Subcutaneous adipose tissue (tissue), 4 donors: ENCODE data around the gene C17orf50. TPM values are rescaled to one million over a fixed set of nuclear protein-coding genes. Genes with fewer than 3 reads are reported as not detected.

Experiments used
- total RNA-seq, 4 donors: library from RNA; depleted of rRNA; stranded (reverse); fragments of >200 nt; gene quantifications; one replicate each; pipeline ENCODE4 v1.1.0, GENCODE V29; 2016
- TF ChIP-seq, protein P1 (sequence below): fragments of 450-650 bp; IDR thresholded peaks from one replicate; pipeline ENCODE4 v1.5.1; 2016; ENCODE audit warnings: low read depth, mild to moderate bottlenecking, control low read depth, antibody characterized with exemption, moderate library complexity

The C17orf50 gene
- total RNA-seq, 4 donors from 2014 or later = not detected

DNA sequence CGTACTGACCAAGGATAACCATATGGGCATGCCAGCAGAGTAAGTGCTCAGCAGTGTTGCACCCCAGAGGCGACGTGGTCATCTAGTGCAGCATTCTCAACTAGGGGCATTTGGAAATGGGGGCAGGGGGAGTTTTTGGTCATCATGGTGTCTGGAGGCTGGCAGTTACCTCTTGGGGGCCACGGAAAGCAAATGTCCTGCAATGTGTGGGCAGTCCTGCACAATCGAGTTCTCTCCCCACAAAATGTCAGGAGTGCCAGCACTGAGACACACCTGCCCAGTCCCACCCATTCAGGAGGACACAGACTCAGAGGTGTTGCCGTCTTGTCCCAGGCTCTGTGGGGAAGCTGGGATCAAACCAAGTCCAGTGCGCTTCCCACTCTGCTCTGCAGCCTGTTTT is 26.3 kb upstream of the C17orf50 start:
- TF ChIP-seq, protein P1, sequence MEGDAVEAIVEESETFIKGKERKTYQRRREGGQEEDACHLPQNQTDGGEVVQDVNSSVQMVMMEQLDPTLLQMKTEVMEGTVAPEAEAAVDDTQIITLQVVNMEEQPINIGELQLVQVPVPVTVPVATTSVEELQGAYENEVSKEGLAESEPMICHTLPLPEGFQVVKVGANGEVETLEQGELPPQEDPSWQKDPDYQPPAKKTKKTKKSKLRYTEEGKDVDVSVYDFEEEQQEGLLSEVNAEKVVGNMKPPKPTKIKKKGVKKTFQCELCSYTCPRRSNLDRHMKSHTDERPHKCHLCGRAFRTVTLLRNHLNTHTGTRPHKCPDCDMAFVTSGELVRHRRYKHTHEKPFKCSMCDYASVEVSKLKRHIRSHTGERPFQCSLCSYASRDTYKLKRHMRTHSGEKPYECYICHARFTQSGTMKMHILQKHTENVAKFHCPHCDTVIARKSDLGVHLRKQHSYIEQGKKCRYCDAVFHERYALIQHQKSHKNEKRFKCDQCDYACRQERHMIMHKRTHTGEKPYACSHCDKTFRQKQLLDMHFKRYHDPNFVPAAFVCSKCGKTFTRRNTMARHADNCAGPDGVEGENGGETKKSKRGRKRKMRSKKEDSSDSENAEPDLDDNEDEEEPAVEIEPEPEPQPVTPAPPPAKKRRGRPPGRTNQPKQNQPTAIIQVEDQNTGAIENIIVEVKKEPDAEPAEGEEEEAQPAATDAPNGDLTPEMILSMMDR = no peak

DNA sequence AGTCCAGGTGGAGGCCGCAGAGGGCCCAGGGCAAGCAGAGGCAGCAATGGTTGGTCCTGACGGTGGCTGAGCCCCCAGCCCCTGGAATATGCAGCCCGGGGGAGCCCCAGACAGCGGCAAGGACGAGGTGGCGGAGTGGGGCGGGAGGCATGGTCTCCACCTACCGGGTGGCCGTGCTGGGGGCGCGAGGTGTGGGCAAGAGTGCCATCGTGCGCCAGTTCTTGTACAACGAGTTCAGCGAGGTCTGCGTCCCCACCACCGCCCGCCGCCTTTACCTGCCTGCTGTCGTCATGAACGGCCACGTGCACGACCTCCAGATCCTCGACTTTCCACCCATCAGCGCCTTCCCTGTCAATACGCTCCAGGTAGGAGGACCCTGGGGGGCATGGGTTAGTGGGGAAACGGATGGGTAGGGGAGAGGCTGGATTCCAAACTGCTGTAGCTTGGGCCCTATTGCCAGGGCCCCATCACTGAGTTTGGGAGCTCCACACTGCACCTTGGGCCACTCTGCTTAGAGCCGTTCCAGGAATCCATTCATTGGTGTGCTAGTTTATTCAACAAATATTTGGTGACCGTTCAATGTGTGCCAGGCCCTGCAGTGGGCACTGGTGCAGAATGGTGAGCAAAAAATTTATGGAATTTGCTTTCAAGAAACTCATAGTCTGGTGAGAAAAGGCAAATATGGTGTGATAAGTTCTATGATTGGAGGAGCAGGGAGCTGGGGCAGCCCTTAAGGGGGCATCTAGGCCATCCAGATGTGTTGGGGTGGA is 25.5 kb upstream of the C17orf50 start:
- TF ChIP-seq, protein P1 = no peak

DNA sequence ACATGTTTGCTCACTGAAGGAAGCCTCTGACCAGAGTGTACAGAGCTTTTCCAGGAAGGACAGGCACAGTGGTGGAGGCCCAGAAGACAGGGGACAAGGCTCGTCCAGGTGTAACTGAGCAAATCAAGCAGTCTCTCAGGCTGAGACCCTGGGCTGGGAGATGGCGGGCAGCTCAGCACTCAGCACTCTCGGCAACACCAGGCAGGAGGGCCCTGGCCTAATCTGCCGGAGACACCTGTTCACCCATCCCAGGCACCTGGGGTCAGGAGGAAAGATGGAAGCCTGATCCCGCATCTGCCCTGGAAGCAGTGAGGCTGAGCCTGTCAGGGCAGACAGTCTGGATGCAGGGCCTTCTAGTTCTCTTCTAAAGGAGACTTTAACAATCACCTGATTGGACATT is 24.5 kb upstream of the C17orf50 start:
- TF ChIP-seq, protein P1 = no peak

DNA sequence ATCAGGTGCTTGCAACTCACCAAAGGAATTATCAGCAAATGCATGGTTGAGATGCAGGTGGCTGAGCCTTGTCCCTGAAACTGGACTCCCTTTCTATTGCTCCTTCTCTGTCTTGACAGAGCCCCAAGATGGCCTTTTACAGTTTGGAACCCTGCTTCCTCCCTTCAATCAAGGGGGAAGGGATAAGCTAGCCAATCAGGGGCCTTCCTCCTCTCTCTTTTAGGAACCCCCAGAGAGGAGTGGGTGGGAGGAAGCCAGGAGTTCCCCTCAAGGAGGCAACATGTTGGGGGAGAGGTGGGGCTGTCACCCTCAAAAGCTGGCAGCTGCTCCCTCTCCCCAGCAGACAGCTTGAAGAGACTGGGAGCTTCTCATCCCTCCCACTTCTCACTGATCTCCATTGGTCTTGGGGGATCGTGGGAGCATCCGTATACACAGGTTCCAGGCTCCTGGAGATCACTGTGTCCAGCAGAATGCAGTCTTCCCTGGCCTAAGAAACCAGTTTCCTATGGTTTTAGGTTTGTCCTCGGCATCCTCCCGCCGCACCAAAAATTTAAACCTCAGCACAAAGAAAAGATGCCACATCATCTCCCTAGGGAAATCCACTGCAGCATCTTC is 22.1 kb upstream of the C17orf50 start:
- TF ChIP-seq, protein P1 = no peak

DNA sequence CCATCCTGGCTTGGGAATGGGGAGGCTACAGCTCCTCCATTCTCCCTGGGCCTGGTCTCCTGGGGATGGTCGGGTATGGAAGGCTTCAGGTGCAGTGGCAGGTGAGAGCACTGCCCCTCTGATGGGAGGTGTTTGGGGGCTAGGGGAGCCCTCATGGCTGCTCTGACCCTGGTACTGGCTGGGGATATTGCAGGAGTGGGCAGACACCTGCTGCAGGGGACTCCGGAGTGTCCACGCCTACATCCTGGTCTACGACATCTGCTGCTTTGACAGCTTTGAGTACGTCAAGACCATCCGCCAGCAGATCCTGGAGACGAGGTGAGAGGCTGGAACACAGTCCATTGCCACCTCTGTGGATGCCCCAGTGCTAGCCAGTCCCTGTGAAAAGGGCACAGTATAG is 20.5 kb upstream of the C17orf50 start:
- TF ChIP-seq, protein P1 = no peak

DNA sequence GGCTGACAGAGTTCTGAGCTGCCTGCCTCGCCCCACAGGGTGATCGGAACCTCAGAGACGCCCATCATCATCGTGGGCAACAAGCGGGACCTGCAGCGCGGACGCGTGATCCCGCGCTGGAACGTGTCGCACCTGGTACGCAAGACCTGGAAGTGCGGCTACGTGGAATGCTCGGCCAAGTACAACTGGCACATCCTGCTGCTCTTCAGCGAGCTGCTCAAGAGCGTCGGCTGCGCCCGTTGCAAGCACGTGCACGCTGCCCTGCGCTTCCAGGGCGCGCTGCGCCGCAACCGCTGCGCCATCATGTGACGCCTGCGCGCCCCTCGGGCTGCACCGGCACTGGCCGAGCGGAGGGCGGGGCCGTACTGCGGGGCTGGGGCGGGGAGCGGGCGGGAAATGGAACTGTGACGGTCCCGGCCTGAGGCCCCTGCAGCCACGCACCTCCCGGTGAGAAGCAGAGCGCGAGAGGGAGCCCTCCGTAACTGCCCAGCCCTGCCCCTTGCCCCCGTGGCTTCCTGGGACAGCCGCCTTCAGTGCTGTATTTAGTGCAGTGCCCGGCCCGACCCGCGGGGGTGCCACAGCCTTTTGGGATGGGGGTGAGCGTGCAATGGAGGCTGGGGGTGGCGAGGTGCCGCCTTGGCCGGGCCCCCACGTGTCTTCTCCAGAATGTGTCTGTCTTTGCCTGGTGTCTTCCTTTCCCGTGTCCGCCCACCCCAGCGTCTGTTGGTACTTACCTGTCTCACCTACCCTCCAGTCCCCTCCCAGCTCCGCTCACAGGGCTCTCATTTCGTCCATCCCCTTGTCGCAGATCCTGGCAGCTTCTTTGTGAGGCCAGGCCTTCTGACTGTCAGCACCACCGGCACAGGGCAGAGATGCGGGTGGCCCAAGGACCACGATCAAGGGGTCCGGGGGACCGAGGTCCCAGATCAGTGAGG is 19.4 kb upstream of the C17orf50 start:
- TF ChIP-seq, protein P1 = no peak

DNA sequence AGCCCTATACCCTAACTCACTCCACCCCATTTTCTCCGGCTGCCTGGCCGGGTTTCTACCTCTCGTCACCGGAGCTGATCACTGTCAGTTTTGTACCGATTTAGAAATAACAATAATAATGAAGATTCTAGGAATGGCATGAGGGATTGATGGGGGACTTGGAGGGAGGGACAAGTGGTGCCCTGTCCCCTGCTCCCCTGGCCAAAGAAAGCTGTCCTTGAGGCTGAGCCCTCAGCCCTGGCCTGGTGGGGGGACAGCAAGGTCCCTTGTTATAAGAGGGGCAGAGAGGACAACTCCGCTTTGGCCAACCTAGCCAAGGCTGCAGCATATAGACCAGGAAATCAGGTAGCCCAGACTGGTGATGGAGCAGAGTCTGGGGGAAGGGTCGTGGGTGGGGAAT is 18.2 kb upstream of the C17orf50 start:
- TF ChIP-seq, protein P1 = no peak
